Fibroblast of the conjunctiva (primary cell): ENCODE data around the gene ZNF346.

Source experiments
- DNase-seq: peaks from one replicate; pipeline ENCODE4 v3.0.0-alpha.2; 2010; ENCODE audit warnings: low read depth

Gene ZNF346

GRCh38 chr5:177094224-177095087 lies 72.0 kb downstream of the ZNF346 start:
- DNase-seq, result peak; percentile 62

GRCh38 chr5:177095088-177095669 lies 72.7 kb downstream of the ZNF346 start:
- DNase-seq, result no peak

- no peak for DNase-seq
These were observed 73.9 kb downstream of the ZNF346 start for GRCh38 chr5:177096162-177097015.

GRCh38 chr5:177097016-177097985 lies 74.8 kb downstream of the ZNF346 start:
- DNase-seq, result no peak

- no peak for DNase-seq
These were observed 75.6 kb downstream of the ZNF346 start for GRCh38 chr5:177098120-177098469.

GRCh38 chr5:177098470-177099141 lies 76.1 kb downstream of the ZNF346 start:
- peak; percentile 12 for DNase-seq

- no peak for DNase-seq
These were observed 77.1 kb downstream of the ZNF346 start for GRCh38 chr5:177099422-177100093.

GRCh38 chr5:177100714-177101121 lies 78.2 kb downstream of the ZNF346 start:
- DNase-seq, result no peak

GRCh38 chr5:177103523-177104253 lies 81.2 kb downstream of the ZNF346 start:
- no peak for DNase-seq

GRCh38 chr5:177105691-177106476 lies 83.4 kb downstream of the ZNF346 start:
- DNase-seq, result no peak

GRCh38 chr5:177107159-177107558 lies 84.7 kb downstream of the ZNF346 start:
- DNase-seq, result no peak

- no peak for DNase-seq
These were observed 87.3 kb downstream of the ZNF346 start for GRCh38 chr5:177109810-177110209.

- no peak for DNase-seq
These were observed 89.4 kb downstream of the ZNF346 start for GRCh38 chr5:177111720-177112394.

GRCh38 chr5:177112589-177113220 lies 90.2 kb downstream of the ZNF346 start:
- DNase-seq, result no peak

- DNase-seq, result peak; percentile 55
These were observed 91.3 kb downstream of the ZNF346 start for GRCh38 chr5:177113566-177114424.

- peak; percentile 56 for DNase-seq
These were observed 94.3 kb downstream of the ZNF346 start for GRCh38 chr5:177116631-177117373.
